SK-N-MC (cell line): ENCODE data around the gene KLHL29.

Experiments used
- EZH2 ChIP-seq: fragments of 200-600 bp; sonication (generic); IDR thresholded peaks from one replicate; pipeline ENCODE4 v1.6.1; 2017; ENCODE audit warnings: antibody characterized with exemption
- FOXP2 ChIP-seq: optimal IDR thresholded peaks from 2 replicates; pipeline ENCODE3; 2011; ENCODE audit warnings: mild to moderate bottlenecking, moderate library complexity; ENCODE audit not compliant: insufficient read depth; ENCODE audit errors: extremely low read length, control extremely low read depth
- POLR2AphosphoS5 ChIP-seq: IDR thresholded peaks from 2 replicates; pipeline ENCODE4 v1.6.1; 2012; ENCODE audit warnings: mild to moderate bottlenecking, low read depth, low read length, borderline replicate concordance

GRCh38 chr2:23673082-23673481 lies 288.1 kb downstream of the KLHL29 start:
- no peak for TF ChIP-seq POLR2AphosphoS5
- no peak for TF ChIP-seq EZH2
- no peak for TF ChIP-seq FOXP2
